Kasumi-1 (cell line): ENCODE data around the gene PLA2G15.

Experiments used
- DNase-seq, 2 experiments: peaks; one replicate each; lab custom pipeline; 2025; lab: John Stamatoyannopoulos, UW

Gene PLA2G15

GRCh38 chr16:68253721-68254120 is 8.5 kb downstream of the PLA2G15 start:
- DNase-seq, result no peak

DNA sequence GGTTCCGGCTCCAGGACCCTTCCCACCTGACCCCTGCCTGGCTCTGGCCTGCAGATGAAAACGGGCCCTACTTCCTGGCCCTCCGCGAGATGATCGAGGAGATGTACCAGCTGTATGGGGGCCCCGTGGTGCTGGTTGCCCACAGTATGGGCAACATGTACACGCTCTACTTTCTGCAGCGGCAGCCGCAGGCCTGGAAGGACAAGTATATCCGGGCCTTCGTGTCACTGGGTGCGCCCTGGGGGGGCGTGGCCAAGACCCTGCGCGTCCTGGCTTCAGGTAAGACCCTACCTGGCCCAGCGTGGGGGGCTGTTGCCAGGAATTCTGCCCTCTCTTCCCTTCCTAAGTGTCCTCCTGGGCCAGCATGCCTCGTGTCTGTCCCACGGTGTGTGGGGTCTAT is 10.5 kb downstream of the PLA2G15 start:
- DNase-seq, result no peak

GRCh38 chr16:68257251-68257905 is 12.2 kb downstream of the PLA2G15 start:
- DNase-seq, result peak; percentile 94

GRCh38 chr16:68257906-68258800 is 13.0 kb downstream of the PLA2G15 start:
- no peak for DNase-seq

DNA sequence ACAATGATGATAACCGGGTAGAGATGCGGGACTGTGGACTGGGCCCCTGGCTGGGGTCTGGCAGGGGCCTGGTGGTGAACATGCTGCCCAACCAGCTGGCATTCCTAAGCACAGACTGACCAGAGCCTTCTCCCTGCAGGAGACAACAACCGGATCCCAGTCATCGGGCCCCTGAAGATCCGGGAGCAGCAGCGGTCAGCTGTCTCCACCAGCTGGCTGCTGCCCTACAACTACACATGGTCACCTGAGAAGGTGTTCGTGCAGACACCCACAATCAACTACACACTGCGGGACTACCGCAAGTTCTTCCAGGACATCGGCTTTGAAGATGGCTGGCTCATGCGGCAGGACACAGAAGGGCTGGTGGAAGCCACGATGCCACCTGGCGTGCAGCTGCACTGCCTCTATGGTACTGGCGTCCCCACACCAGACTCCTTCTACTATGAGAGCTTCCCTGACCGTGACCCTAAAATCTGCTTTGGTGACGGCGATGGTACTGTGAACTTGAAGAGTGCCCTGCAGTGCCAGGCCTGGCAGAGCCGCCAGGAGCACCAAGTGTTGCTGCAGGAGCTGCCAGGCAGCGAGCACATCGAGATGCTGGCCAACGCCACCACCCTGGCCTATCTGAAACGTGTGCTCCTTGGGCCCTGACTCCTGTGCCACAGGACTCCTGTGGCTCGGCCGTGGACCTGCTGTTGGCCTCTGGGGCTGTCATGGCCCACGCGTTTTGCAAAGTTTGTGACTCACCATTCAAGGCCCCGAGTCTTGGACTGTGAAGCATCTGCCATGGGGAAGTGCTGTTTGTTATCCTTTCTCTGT is 14.0 kb downstream of the PLA2G15 start:
- DNase-seq, result no peak

DNA sequence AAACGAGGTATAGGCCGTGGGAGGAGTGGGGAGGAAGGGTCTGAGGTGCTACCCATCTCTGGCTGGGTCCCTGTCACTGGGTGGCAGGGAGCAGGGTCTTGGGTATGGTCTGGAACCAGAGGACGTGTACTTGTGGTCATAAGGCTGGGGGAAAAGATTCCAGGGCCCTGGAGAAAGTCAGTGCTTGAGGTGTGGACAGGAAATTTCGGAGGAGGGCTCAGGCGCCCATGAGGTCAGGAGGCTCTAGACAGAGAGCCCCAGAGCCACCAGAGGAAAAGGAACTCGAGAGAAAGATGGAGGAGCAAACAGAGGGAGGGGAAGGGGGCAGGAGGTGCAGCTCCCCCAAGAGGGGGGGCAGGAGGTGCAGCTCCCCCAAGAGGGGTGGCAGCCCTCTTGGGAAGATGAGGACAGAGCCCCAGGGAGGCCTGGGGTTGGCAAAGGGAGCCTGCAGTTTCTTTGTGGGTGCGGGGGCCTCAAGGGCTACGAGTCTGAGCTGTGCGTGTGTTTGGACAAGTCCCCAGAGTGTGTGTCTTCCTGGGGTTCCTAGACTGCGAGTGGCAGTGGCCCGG is 18.5 kb downstream of the PLA2G15 start:
- DNase-seq, result no peak

- peak; percentile 72 to 77 for DNase-seq
Observed at GRCh38 chr16:68264128-68265077, 19.2 kb downstream of the PLA2G15 start, which contains the start of gene SLC7A6. TSS of gene SLC7A6 (plus strand) at chr16:68264526. CDS start at chr16:68274727, 10,201 bp downstream.

GRCh38 chr16:68265078-68265920 is 20.1 kb downstream of the PLA2G15 start:
- peak; percentile 82 to 86 for DNase-seq

DNA sequence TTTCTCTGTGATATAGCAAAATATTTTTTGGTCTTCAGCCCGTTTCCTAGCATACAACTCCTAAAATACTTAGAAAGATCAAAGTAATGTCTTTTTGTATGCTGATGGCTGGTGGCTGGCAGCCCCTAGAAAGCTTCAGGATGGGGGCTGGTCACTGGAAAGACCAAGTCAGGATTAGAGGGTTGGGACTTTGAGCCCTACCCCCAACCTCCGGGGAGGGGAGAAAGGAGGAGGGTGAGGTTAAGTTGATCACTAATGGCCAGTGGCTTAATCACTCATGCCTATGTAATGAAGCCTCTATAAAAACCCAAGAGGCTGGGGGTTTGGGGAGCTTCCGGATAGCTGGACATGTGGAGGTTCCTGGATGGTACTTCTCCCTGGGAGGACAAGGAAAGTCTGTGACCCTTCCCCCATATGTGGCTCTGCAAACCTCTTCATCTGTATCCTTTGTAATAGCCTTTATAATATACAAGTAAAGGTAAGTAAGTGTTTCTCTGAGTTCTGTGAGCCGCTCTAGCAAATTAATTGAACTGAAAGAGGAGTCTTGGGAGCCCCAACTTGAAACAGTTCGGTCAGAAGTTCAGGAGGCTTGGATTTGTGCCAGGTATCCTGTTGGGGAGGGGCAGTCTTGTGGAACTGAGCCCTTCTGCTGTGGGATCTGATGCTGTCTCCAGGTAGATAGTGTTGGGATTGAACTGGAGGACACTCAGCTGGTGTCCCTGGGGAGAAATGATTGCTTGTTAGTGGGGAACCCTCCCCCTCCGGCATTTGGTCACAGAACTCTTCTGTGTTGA is 22.6 kb downstream of the PLA2G15 start:
- DNase-seq, result no peak

DNA sequence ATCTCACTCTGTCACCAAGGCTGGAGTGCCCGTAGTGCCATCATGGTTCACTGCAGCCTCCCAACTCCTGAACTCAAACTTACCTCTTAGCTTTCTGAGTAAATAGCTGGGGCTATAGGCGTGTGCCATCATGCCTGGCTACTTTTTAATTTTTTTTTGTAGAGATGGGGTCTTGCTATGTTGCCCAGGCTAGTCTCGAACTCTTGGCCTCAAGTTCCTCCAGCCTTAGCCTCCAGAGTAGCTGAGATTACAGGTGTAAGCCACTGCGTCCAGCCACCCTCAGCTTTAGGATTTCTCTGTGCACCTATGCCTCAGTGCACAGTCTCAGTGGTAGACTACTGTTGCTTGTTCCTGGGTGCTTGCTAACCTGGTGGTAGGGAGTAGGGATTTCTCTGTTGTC is 24.6 kb downstream of the PLA2G15 start:
- DNase-seq, result no peak

DNA sequence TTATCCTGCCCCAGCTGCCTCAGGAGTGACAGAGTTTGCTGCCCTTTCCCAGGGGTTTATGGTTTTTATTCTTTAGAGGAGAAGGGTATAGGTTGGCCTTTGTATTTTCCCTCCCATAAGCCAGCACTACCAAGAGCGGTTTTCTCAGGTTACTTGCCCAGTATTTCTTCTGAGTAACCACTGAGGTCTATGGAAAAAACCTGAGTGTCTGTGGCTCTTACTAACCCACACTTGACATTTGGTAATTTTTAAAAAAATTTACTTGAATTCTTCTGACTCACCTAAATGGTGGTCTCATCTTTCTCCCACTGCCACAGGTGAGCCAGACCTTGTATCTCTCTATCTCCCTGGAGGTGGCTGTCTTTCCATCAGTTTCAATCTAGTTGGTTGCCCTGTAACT is 25.2 kb downstream of the PLA2G15 start:
- DNase-seq, result no peak

DNA sequence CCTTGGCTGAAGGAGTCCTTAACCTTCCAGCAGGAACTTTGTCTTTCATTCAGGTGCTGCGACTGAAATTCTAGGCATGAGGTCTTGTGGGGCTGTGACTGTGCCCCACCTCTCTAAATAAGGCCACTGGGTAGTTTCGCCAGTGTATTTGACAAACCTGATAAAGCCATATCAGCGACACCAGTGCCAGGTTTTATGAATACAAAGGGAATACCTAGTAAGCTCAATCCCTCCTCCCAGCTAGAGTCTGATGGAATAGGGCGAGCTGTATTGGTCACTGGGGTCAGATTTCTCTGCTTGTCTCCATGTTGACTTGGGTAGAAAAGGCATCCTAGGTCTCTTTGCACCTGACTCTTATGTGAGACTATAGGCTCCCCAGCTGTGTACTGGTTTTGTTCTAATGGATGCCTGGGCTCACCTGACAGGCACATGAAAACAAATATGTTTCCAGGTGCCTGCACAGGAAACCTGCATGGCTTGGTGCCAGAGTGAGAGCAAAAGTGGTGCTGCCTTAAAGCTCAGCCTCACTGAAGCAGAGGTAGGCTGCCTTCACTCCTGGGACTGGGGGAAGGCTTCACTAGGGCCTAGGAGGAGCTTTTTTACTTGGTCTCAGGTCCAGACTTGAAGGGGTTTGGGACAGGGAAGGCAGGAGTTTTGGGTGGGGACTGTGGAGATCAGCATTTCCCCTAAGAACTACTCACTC is 27.5 kb downstream of the PLA2G15 start:
- DNase-seq, result no peak

DNA sequence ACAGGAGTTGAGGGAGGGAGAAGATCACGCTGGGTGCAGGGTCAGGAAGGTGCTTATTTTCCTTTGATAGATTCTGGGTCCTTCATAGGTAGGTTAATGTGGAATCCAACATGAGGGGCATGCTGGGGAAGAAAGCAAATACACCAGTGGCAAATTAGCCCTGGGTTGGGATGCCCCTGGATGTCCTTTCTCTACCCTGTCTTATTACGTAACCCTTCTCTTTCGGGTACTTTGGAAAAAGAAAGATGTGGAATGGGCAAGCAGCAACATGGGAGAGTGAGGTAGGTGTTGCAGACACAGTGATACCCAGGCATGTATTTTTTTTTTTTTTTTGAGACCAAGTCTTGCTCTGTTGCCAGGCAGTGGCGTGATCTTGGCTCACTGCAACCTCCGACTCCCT is 28.3 kb downstream of the PLA2G15 start:
- no peak for DNase-seq

- no peak for DNase-seq
Observed at GRCh38 chr16:68273896-68274295, 28.7 kb downstream of the PLA2G15 start.

GRCh38 chr16:68274441-68274840 is 29.3 kb downstream of the PLA2G15 start:
- no peak for DNase-seq

DNA sequence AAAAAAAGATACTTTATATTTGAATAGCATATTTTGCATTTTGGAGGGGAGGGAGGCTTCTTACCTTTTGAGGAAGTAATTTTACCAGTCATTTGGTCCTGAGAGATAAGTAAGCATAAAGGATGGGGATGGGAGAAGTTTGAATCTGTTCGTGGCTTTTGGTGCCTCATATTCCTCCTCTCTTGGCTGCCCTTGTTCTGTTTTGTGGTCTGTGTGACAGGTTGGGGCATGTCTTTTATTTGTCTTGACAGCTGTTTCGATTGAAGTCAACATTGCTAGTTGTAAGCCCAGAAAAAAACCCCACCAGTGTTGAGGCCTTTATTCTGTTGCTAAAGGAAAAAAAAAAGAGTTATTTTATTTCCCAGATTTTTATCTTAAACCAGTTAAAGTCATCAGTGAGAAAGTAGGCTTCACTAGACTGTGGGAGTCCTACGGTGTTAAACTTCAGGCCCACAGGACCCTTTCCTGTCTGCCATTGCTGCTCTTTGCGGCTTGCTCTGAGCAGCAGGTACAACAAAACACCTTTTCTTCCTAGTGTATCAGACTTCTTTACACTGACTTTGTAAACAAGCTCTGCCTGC is 30.5 kb downstream of the PLA2G15 start:
- DNase-seq, result peak; percentile 16 to 29

DNA sequence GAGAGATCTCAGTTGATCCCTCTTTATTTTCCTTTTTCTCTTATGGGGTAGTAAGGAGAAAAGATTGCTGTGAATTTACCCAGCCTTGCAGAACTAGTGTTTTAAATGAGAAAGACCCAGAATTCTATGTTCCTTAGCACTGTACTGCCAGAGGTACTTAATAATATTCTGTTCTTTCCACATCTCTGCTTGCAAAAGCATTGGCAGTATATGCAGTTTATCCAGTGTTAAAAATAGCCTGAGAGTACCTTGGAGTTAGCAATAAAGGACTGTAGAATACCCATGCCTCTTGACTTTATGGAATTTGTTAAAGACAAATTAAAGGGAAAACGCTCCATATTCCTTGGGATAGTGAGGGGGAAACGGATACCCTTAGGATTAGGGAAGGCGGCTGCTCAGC is 31.1 kb downstream of the PLA2G15 start:
- no peak for DNase-seq
